ENCODE data around the gene IFT80.

IFT80 gene

DNA sequence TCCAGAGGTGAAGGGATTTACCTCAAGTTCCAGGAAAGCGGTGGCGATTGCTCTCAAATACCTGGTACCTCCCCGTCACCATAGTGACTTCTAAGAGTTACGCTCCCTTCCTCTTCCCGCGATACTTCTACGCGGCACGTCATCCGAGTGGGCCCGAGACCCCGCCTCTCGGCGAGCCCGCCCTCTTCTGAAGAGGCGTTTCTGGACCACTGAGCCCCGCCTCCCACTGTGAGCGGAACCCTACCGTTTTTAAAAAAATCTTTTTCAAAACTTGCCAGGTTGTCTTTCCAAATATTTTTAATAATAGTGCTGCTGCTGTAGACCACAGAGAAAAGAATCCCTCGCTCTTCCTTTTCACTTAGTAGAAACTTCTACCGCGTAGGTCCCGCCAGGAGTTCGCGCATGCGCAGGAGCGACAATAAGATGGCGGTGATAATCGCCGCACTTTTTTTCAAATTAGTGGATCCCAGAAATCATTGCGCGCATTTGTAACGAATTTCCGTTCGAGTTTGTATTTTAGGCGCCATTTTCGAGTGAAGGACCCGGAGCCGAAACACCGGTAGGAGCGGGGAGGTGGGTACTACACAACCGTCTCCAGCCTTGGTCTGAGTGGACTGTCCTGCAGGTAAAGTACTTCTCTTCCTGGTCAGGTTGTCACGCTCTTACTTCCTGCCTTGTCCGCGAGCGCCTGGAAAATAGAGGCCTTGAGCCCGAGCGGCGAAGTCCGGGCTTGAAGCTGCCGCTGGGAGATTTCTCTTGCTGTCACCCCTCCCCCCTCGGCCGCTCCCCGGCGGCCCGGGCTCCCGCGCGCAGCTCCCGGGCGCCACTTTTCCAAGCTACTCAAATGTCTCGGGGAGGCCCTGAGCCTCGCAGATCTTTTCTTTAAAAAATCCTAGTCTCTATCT lies at the start of gene IFT80, which contains the start of gene SMC4:
TSS of gene IFT80 (minus strand) at position 101 of the 905 bp plus-strand sequence. CDS start 14,625 bp downstream, outside the sequence.
TSS of gene SMC4 (plus strand) at position 526 of the 905 bp plus-strand sequence. CDS start 1,177 bp downstream, outside the sequence.
- peak; percentile 98 for DNase-seq (ENCODE audit: low spot score)

DNA sequence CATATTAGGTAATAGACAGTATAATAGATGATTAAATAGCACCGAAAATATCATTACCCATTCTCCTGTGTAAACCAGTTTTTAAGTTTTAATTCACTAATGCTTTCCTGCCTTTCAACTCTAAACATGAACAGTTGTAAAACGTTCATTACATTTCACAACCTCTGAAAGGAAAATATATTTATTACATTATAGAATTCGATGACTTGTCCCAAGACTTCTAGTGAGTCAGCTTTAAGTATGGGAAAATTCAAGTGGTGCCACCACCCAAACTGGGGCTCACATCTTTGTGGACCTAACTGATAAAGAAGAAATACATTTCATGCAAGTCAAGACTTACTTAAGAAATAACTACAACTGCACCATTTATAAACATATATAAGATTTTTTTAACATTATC lies 48.5 kb upstream of the IFT80 start:
- no peak for DNase-seq (ENCODE audit: low spot score)

DNA sequence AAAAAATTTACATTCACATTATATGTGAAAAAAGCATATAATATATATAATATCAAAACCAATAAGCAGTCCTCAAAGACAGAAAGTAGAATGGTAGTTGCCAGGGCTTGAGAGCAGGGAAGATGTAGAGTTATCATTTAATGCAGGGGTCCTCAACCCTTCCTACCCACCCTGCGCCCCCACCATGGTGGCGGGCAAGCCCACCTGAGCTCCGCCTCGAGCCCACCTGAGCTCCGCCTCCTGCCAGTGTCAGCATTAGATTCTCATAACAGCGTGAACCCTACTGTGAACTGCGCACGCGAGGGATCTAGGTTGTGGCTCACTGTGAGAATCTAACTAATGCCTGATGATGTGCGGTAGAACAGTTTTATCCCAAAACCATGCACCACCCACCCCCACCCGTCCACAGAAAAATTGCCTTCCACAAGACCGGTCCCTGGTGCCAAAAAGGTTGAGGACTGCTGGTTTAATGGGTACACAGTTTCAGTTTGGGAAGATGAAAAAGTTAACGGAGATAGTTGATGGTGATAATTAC lies 47.6 kb upstream of the IFT80 start:
- no peak for DNase-seq (ENCODE audit: low spot score)

DNA sequence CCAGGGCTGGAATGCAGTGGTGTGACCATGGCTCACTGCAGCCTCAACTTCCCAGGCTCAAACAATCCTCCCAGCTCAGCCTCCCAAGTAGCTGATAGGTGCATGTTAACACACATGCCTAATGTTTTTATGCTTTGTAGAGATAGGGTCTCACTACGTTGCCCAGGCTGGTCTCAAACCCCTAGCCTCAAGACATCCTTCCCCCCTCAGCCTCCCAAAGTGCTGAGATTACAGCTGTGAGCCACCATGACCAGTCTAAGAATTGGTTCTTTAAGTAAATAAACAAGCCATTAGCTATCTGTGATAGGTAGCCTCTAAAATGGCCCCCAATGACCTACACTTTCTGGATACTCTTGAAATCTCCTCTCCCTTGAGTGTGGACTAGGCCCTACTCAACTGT lies 46.8 kb upstream of the IFT80 start:
- no peak for DNase-seq (ENCODE audit: low spot score)

DNA sequence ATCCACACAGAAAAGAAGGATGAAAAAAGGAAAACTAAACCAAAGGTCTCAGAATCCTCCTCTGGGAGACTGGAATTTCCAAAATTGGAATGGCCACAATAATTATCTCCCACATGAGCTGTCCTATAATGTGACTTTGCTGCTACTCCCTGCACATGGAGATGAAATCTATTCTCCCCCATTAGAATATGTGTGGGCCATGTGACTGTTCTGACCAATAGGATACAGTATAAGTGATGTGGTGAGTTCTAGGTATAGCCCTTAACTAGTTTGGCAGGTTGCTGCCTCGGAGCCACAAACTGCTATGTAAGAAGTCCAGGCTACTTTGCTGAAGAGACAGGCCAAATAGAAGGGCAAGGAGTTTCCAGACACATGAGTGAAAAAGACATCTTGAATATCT lies 45.4 kb upstream of the IFT80 start:
- DNase-seq (ENCODE audit: low spot score): peak; percentile 42

DNA sequence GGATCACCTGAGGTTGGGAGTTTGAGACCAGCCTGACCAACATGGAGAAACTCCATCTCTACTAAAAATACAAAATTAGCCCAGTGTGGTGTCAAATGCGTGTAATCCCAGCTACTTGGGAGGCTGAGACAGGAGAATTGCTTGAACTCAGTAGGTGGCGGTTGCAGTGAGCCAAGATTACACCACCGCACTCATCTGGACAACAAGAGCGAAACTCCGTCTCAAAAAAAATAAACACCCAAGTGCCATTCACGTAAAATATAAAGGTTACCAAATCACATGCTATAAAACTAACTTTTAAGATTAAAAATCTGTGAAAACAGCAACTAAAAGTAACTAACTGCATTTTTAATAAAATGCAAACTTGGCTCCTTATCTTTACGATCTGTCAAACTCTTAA lies 41.7 kb upstream of the IFT80 start:
- DNase-seq (ENCODE audit: low spot score): no peak

DNA sequence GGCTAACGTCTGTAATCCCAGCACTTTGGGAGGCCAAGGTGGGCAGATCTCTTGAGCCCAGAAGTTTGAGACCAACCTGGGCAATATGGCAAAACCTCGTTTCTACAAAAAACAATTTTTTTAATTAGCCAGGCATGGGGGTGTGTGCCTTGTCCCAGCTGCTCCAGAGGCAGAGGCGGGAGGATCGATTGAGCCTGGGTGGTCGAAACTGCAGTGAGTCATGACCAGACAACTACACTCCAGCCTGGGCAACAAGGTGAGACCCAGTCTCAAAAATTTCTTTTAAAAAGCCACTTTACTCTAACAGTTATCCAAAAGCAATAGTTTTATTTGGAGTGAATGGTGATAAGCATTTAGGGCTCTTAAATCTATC lies 38.0 kb upstream of the IFT80 start:
- DNase-seq (ENCODE audit: low spot score): no peak

GRCh38 chr3:160435747-160436146 lies 36.7 kb upstream of the IFT80 start:
- no peak for DNase-seq (ENCODE audit: low spot score)

DNA sequence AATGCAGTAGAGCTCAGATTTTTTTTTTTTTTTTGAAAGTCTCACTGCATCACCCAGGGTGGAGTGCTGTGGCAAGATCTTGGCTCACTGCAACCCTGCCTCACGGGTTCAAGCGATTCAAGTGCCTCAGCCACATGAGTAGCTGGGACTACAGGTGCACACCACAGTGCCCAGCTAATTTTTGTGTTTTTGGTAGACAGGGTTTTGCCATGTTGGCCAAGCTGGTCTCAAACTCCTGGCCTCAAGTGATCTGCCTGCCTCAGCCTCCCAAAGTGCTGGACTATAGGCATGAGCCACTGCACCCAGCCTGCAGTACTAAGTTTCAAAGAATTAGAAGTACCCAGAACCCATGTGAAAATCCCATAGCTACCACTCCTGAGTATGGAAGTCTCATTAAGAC lies 36.1 kb upstream of the IFT80 start:
- DNase-seq (ENCODE audit: low spot score): no peak

GRCh38 chr3:160434071-160434470 lies 35.0 kb upstream of the IFT80 start:
- DNase-seq (ENCODE audit: low spot score): no peak

DNA sequence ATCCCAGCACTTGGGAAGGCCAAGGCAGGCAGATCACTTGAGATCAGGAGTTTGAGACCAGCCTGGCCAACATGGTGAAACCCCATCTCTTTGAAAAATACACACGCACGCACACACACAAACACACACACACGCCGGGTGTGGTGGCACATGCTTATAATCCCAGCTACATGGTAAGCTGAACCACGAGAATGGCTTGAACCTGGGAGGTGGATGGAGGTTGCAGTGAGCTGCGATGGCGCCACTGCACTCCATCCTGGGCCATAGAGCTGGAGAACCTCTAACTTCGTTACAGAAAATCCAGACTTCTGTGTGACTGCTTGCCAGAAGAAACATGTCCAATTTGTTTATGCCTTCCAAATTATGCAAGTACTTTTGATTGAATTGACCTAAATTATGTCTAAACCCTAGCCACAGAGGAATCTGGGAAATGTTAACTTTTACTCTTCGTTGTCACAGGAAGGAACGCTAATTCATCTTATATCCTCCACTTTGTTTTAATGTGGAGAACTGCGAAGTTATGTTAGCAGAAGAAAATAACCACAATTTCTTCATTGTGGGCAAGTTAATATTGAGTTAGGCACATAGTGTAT lies 28.9 kb upstream of the IFT80 start:
- no peak for DNase-seq (ENCODE audit: low spot score)

GRCh38 chr3:160417311-160417710 lies 18.3 kb upstream of the IFT80 start:
- DNase-seq (ENCODE audit: low spot score): no peak

DNA sequence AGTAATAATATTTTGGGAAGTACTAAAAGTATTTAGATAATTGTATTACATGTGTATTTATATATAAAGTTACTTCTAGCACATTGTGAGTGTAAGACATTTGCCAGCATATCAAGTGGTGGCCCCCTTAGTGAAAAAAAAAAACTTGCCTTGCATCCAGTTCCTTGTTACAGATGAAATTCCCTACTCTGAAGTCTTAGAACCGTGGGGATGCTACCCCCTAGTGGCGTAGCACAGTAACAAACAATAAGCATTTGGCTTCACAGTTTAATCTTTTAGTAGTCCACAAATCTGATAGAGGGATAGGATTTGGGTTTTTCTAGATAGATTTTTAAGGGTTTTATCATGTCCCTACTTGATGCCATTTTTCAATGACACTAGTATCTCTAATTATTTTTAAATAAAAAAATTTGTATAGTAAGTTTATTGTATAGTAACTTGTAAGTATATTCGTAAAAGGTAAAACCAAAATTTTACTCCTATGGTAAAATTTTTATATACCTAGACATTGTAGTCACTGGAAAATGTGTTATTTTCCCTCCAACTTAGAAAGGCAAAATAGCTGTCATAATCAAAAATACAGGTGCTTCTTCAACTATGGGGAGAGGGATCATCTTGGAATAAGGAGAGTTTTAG lies 14.7 kb upstream of the IFT80 start:
- peak; percentile 90 for DNase-seq (ENCODE audit: low spot score)

- DNase-seq (ENCODE audit: low spot score): no peak
Observed at GRCh38 chr3:160412477-160412876, 13.5 kb upstream of the IFT80 start.

GRCh38 chr3:160409812-160410610 lies 11.0 kb upstream of the IFT80 start:
- no peak for DNase-seq (ENCODE audit: low spot score)

DNA sequence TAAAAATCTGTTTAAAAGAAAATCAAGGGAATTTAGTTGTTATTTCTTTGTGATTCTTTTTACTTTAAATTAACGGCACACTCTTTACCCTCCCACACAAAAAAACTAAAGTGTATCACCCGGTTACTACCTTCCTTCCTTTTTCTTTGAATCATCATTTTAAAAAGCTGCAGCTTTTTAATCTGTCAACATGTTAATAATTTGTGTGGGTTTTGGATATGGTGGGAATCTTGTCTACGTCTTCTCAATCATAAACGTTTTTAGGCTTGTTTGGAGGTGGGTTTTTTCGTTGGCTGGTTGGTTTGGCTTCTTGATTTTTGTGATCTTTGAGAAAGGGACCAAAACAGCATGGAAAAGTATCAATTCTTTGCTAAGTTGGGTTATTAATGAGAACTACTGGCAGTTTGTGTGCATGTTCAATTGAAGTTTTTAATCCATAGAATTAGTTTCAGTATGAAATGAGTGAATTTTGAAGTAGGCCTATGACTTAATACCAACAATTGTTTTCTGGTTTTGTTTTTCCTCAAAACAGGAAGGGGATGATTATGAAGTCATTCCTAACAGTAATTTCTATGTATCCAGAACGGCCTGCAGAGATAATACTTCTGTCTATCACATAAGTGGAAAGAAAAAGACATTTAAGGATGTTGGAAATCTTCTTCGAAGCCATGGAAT lies 4.9 kb upstream of the IFT80 start:
- DNase-seq (ENCODE audit: low spot score): peak; percentile 8

- DNase-seq (ENCODE audit: low spot score): peak; percentile 9
Observed at GRCh38 chr3:160403028-160403545, 4.1 kb upstream of the IFT80 start.

GRCh38 chr3:160402221-160403027 lies 3.4 kb upstream of the IFT80 start:
- peak; percentile 13 for DNase-seq (ENCODE audit: low spot score)

GRCh38 chr3:160401291-160402095 lies 2.5 kb upstream of the IFT80 start:
- peak; percentile 65 for DNase-seq (ENCODE audit: low spot score)
